Measurements from ENCODE around the gene AFAP1.

- TF ChIP-seq, protein P1, sequence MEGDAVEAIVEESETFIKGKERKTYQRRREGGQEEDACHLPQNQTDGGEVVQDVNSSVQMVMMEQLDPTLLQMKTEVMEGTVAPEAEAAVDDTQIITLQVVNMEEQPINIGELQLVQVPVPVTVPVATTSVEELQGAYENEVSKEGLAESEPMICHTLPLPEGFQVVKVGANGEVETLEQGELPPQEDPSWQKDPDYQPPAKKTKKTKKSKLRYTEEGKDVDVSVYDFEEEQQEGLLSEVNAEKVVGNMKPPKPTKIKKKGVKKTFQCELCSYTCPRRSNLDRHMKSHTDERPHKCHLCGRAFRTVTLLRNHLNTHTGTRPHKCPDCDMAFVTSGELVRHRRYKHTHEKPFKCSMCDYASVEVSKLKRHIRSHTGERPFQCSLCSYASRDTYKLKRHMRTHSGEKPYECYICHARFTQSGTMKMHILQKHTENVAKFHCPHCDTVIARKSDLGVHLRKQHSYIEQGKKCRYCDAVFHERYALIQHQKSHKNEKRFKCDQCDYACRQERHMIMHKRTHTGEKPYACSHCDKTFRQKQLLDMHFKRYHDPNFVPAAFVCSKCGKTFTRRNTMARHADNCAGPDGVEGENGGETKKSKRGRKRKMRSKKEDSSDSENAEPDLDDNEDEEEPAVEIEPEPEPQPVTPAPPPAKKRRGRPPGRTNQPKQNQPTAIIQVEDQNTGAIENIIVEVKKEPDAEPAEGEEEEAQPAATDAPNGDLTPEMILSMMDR (IDR thresholded peaks at IDR 0.05) = no peak
- no peak for TF ChIP-seq EZH2 (IDR thresholded peaks at IDR 0.05; ENCODE audit: borderline replicate concordance, insufficient read depth, low read depth, low read length, poor library complexity, severe bottlenecking)
These were observed 64.8 kb downstream of the AFAP1 start for GRCh38 chr4:7874838-7875237.

Data from B cell (primary cell).